Stimulated activated CD4-positive, alpha-beta T cell treated with anti-CD3 and anti-CD28 coated beads, Interleukin-2, amount 100 ng/mL, for 4 hours (primary cell): ENCODE measurements around the gene DPYSL3.

Experiments
- DNase-seq: peaks from one replicate; pipeline ENCODE4 v3.0.0-alpha.2; 2020; ENCODE audit warnings: low read depth

The DPYSL3 gene

GRCh38 chr5:147439254-147439653 is 70.6 kb downstream of the DPYSL3 start:
- DNase-seq = no peak

- no peak for DNase-seq
Measured at GRCh38 chr5:147437161-147437596, 72.7 kb downstream of the DPYSL3 start.

- DNase-seq = no peak
Measured at GRCh38 chr5:147436596-147436995, 73.3 kb downstream of the DPYSL3 start.

- DNase-seq = no peak
Measured at GRCh38 chr5:147434049-147434448, 75.8 kb downstream of the DPYSL3 start.

GRCh38 chr5:147432323-147432722 is 77.5 kb downstream of the DPYSL3 start:
- DNase-seq = no peak

- DNase-seq = no peak
Measured at GRCh38 chr5:147431586-147431985, 78.3 kb downstream of the DPYSL3 start.

- DNase-seq = no peak
Measured at GRCh38 chr5:147430628-147431027, 79.2 kb downstream of the DPYSL3 start.

GRCh38 chr5:147427521-147428401 is 82.1 kb downstream of the DPYSL3 start:
- no peak for DNase-seq

GRCh38 chr5:147426640-147427327 is 83.1 kb downstream of the DPYSL3 start:
- no peak for DNase-seq

- no peak for DNase-seq
Measured at GRCh38 chr5:147418613-147419012, 91.3 kb downstream of the DPYSL3 start.

GRCh38 chr5:147417135-147417813 is 92.6 kb downstream of the DPYSL3 start:
- DNase-seq = no peak

- DNase-seq = no peak
Measured at GRCh38 chr5:147415651-147416050, 94.2 kb downstream of the DPYSL3 start.

- DNase-seq = no peak
Measured at GRCh38 chr5:147413266-147413665, 96.6 kb downstream of the DPYSL3 start.

GRCh38 chr5:147412561-147412960 is 97.3 kb downstream of the DPYSL3 start:
- DNase-seq = no peak

GRCh38 chr5:147411359-147412319 is 98.2 kb downstream of the DPYSL3 start:
- DNase-seq = no peak

GRCh38 chr5:147410496-147411358 is 99.1 kb downstream of the DPYSL3 start:
- no peak for DNase-seq

GRCh38 chr5:147408980-147409379 is 100.9 kb downstream of the DPYSL3 start:
- no peak for DNase-seq

GRCh38 chr5:147407094-147407681 is 102.7 kb downstream of the DPYSL3 start:
- no peak for DNase-seq

- DNase-seq = no peak
Measured at GRCh38 chr5:147406636-147407035, 103.2 kb downstream of the DPYSL3 start.

- no peak for DNase-seq
Measured at GRCh38 chr5:147404706-147405105, 105.2 kb downstream of the DPYSL3 start.
